ENCODE results near the gene ACTG1.
A peak's percentile ranks its signal among the peaks of the same experiment; 100 is the strongest.

ACTG1 gene

DNA sequence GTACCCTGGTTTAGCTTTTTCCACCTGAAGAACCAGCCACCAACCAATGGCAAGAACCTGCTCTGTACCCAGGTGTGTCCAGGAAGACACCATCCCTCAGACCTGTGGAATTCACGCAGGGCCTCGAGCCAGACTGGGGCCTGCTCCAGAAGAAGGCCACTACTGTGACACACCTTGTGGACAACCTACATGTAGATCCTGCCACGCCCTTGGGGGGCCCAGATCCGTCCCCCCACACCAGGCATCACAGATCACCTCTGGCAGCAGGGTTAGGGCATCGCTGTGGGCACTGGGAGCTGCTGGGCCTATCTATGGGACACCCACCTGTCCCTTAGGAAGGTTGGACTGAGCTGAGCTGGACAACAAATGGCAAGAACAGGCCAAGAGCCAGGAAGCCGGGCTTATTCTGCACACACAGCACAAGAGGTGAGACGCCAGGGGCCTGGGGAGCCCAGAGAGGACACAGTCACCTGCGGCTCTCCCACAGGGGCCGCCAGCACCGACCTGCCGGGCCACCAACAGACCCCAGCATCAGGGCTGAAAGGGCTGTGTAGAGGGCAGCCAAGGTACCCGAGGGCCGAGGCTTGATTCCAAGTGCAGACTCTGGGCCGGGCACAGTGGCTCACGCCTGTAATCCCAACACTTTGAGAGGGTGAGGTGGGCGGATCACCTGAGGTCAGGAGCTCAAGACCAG is 31.8 kb upstream of the ACTG1 start:
- no peak for DNase-seq

DNA sequence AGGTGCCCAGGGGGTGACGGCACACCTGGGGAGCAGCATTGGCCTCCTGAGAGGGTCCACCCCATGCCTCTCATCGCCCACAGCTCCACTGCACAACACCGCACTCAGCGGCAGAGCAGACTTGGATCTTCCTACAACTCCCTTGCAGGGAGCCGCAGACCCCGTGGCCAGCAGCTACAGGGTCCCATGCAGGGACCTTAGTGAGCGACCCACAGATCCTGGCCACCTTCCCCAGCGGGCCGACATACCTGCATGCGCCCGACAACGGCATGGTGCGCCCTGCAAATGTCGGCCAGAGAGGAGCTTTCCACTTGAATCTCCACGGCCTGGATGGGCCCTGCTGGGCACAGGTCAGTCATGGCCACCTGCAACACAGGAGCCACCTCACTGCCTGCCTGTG is 31.2 kb upstream of the ACTG1 start:
- DNase-seq, result no peak

DNA sequence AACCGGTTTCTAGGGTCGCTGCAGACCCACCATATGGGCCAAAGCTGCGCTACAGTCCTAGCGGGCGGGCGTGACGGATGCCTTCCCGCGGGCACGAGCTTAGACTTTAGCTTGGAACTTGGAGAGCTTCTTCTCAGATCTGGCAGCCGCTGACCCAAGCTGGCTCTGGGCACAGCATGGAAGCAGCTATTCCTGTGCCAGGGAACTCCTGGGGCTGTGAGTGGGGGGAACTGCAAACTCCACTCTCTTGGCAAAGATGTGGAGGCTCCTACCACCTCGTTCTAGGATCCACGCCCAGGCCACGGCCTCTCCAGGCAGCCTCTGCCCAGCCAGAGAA is 30.7 kb upstream of the ACTG1 start:
- DNase-seq, result no peak

- DNase-seq, result no peak
These were observed 30.1 kb upstream of the ACTG1 start for GRCh38 chr17:81542431-81543338.

GRCh38 chr17:81541123-81541522 is 28.5 kb upstream of the ACTG1 start:
- no peak for DNase-seq

GRCh38 chr17:81540676-81541027 is 28.1 kb upstream of the ACTG1 start:
- no peak for DNase-seq

GRCh38 chr17:81539961-81540675 is 27.5 kb upstream of the ACTG1 start:
- DNase-seq, result no peak

GRCh38 chr17:81539571-81539900 is 26.9 kb upstream of the ACTG1 start:
- no peak for DNase-seq

- DNase-seq, result no peak
These were observed 26.3 kb upstream of the ACTG1 start for GRCh38 chr17:81538651-81539570.

GRCh38 chr17:81537856-81538555 is 25.4 kb upstream of the ACTG1 start:
- DNase-seq, result no peak

GRCh38 chr17:81537343-81537855 is 24.8 kb upstream of the ACTG1 start:
- peak; percentile 24 to 31 for DNase-seq

- no peak for DNase-seq
These were observed 24.0 kb upstream of the ACTG1 start for GRCh38 chr17:81536299-81537290.

DNA sequence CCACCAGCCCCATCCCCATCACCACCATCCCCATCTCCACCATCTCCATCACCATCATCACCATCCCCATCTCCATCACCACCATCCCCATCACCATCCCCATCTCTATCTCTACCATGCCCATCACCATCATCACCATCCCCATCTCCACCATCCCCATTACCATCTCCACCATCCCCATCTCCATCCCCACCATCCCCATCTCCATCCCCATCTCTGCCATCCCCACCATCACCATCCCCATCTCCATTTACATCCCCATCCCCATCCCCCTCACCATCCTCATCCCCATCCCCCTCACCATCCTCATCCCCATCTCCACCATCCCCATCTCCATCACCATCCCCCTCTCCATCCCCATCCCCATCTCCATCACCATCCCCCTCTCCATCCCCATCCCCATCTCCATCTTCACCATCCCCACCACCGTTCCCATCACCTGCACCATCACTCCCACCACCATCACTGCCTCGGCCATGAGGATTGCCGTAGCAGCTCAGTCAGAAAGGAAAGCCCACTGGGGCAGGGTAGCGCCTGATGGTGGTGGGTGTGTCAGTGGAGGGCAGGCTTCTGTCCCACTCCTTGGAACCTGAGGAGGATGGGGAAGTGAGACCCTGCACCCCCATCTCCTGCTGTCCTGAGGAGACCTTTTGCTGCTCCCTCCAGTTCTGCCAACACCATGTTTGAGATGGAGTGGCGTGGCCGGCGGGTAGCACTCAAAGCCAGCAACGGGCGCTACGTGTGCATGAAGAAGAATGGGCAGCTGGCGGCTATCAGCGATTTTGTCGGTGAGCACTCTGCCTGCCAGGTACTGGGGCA is 23.1 kb upstream of the ACTG1 start:
- DNase-seq, result no peak

DNA sequence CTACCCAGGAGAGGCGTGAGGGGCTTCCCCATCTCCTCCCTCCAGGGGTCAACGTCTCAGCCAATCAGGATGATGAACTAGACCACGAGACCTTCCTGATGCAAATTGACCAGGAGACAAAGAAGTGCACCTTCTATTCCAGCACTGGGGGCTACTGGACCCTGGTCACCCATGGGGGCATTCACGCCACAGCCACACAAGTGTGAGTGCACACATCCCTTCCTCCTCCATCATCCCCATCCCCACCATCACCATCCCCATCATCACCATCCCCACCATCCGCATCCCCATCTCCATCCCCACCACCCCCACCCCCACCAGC is 22.4 kb upstream of the ACTG1 start:
- DNase-seq, result no peak

GRCh38 chr17:81534157-81535006 is 21.8 kb upstream of the ACTG1 start:
- DNase-seq, result no peak

DNA sequence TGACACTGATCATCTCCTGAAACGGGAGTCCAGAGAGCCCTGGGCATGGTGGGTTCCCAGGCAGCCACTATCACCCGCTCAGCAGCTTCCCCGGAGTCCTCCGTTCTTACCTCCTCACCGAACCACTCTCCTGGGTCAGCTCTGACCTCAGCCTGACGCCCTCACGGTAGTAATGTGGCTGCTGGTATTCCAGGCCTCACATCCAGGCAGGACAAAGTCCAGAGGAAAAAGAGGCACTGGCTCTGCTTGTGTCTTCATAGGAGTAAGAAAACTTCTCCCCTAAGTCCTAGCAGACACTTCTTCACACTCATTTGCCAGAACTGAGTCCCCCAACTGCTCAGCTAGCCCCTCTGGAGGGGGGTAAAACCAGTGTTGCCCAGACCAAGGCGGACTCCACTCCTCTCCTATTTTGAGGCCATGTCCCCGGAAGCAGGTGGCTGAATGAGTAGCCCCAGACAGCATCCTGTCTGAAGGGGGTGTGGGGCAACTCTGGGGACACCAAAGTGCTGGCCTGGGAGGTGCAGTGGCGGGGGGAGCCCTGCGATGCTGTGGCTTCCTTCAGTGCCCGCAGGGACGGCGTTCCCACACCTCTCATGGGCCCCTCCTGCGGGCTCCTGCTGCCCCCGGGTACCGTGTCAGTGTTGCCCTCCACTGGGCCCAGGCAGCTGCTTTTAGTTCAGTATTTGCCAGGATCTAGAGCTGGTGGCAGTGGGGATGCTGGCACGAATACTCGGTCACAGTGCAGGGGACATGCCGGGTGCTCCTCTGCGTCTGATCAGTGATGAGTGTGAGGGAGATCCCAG is 20.9 kb upstream of the ACTG1 start:
- no peak for DNase-seq

- DNase-seq, result no peak
These were observed 20.1 kb upstream of the ACTG1 start for GRCh38 chr17:81532490-81533287.

Measured in activated CD4-positive, alpha-beta T cell treated with anti-CD3 and anti-CD28 coated beads for 4 hours (primary cell).